Measurements from ENCODE around the gene TTC3.

TTC3 gene

DNA sequence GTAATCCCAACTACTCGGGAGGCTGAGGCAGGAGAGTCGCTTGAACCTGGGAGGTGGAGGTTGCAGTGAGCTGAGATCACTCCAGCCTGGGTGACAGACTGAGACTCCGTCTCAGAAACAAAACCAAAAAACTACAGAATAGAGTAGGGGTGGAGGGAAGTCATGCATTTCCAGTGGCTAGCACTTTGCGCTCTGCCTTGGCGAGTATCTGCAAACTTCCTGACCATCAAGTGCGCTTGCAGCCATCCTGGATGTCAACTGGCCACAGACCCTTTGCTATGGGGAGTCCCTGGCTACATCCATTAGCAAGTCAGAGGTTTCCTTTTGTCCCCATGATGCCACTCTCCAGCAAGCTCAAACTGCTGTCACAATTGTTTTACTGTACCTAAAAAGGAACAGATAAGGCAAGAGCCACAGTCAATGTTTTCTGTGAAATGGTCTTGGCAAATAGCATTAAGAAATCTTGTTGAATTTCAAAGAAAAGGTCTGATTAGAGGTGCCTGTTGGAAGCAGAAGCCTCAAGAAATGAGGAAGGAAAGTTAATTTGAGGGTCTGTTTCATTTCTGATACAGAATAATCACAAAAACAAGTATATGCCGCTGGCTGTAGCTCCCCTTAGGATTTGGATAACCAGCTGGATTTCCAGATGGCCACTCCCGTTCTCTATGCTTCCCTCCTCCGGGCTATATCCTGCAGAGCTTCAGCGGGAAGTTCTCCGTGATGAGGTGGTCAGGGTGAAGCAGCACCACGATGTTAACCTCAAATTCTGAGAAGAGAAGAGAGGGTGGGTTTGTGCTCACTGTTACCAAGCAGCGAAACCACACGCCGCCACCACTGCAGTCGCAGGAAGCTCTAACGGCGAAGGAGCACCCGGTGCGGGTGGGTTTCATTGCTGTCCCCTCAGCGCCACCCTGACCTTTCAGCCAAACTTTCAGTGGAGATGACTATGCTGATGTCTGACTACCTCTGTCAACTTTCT lies 152.1 kb downstream of the TTC3 start:
- DNase-seq (ENCODE audit: low read depth in 2 of 2): peak; percentile 59 to 61

DNA sequence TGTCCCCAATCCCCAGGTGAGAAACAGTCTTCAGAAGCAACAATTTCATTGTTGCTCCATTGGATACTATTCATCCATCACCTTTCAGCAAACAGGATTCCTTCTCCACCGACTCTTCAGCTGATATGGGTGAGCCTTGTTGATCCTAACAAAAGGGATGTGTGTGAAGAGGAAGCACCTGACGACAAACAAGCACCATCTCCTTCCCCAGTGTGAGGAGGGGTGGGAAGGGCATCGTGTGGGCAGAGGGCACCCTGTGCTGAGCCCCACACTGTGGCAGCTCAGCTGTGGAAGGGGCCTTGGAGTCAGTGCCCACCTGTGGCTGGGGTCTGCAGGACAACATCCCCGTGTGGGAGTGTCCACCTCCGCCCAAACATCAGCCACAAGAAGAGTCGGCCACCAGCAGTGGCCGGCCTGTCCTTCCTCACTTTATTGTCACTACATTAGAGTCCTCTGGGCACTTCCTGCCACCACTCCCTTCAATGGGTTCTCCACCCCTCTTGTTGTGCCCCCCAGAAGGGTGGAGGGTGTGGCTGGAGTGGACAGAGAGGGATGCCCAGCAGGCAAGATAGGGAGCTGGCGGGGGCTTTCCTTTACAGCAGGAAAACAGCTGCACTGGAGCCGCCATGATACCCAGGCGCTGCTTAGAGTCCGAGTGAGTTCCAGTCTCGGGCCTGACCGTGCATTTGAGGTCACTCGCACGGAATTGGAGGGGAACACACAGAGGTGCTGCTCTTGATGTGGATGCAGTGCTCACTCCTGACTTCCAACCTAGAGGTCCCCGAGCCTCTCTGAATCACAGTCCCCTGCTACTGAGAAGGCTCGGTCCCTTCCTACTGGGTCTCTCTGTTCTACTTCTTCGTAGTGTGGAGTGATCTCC lies 153.2 kb downstream of the TTC3 start:
- no peak for DNase-seq (ENCODE audit: low read depth in 2 of 2)

DNA sequence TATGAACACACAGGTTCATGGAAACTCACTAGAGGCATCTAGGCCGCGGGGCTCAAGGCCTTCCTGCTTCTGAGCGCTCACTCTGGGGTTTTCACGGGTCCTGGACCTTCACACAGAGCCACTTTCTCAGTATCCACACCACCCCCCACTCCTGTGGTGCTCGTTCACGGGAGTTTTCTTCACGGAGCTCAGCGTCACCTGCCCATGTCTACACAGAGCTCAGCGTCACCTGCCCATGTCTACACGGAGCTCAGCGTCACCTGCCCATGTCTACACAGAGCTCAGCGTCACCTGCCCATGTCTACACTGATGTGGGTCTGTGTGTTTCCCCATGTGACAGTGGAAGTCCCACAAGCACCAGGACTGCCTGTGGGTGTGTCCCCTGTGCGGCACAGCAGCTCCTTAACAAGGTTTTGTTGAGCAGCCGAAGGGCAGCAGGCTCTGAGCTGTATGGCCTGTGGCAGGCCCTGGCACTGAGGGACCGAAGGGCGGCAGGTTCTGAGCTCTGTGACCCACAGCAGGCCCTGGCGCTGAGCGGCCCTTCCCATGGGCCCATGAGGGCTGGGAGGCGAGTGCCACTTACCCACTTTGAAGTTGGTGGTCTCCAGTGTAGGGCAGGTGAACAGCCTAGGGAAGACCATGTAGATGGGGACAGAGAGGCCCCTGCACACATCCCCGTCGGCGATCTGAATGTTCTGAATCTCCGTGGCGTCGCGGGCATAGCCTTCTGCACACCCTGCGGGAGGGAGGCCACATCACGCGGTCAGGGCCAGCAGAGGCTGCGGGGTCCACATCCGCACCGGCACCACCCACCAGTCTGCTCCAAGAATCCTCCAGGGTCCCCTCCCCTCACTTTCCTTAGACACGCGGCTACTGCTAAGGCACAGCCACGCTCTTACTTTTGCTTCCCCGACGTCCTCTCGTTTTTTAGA lies 154.3 kb downstream of the TTC3 start:
- no peak for DNase-seq (ENCODE audit: low read depth in 2 of 2)

DNA sequence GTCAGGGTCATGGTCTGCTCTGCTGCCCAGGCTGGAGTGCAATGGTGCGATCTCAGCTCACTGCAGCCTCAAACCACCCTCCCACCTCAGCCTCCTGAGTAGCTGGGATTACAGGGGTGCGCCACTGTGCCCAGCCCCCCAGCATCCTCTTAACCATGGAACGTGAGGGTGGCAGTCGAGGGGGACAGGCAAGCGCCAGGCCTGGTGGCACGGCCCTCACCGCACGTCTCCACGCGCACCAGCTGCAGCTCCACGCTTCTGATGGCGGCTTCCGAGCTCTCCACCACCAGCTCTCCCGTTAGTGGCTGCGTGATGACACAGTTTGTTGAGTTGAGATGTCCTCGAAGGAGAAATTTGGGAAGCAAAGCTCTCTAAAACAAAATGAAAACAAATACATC lies 154.9 kb downstream of the TTC3 start:
- DNase-seq (ENCODE audit: low read depth in 2 of 2): no peak

DNA sequence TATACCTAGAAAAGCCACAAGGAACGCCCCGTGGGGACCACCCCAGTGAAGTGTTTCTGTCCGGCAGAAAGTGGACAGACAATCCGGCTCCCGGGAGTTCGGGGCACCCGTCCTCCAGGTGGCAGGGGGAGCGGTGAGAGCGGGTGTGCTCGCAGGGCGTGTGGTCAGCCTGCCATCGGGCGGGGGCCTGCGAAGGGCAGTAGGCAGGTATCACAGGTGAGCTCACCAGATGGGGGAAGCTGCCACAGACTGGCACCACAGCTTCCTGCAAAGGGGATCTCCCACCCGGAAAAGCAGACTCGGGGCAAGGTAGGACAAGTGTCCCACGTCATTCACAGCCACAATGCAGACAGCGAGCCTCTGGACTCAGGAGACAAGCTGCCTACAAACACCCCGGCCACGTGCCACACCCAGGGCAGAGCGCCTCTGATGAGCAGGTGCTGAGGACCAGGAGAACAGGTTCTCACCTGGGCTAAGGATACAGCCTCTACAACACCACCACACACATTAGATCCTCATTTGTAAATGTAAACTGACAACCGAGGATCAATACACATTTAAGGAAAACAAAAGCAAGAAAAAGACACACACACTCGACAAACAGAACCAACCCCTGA lies 157.7 kb downstream of the TTC3 start:
- DNase-seq (ENCODE audit: low read depth in 2 of 2): no peak

DNA sequence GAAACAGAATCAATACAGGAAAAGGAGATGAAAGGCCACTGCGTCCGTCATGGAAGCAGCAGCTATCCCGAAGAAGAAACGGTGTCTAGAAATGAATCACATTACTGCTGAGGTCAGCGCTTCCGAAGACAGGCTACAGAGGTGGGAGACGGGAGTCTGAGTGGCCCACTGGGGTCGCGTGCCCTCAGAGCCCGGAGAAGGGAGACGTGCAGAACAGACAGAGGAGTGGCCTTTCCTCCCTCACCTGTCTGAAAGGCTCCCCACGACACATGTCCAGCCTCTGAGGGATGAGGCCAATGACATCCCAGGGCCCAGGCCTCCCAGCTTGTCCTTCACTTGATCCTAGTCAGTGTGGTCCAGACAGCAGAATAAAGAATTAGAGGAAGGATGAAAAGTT lies 158.2 kb downstream of the TTC3 start:
- no peak for DNase-seq (ENCODE audit: low read depth in 2 of 2)

DNA sequence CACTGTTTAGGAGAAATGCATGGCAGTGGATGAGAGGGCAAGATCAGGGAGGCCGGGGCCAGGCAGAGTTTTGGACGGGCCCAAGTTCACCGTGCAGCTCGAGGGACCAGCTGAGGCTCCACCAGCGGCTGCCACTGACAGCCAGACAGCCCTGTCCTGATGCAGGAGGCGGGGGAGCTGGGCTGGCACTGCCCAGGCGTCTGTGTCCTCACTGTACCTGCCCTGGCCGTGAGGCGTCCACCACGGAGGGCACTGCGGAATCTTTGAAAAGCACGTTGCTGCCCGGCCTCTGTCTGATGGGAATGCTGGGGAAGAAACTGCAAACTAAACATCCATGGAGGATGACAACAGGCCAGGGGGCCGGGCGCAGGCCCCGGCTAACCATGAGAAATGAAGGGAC lies 158.6 kb downstream of the TTC3 start:
- no peak for DNase-seq (ENCODE audit: low read depth in 2 of 2)

DNA sequence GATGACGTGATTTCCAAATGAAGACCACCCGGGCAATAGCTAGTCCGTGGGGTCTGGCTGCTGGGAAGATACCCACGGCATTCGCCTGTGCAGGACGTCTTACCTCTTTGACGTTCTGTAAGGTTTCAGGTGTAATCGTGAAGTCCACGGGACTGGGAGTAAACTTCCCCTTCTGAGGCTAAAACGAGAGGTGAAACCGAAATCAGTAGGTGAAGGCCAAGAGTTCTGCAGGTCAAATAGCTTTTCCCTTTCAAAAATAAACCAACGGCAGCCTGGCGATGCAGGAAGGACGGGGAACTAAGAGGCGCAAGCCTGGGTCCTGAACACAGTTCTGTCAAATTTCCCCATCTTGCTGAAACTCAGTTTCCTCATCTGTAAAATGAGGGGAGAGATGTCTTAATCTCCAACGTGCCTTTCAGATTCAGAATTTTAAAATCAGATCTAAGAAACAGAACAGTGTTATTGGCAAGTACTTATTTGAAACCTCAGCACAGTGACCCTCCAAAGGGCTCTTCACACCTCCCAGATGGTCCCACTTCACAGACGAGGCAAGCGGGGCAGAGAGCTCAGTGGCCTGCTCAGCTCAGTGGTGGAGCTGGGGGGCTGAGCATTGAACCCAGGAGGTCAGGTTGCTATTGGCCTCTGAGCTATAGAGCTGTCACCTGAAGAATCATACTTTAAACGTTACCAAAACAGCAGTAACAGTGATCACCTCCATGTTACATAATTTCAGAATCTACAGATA lies 159.4 kb downstream of the TTC3 start:
- no peak for DNase-seq (ENCODE audit: low read depth in 2 of 2)

DNA sequence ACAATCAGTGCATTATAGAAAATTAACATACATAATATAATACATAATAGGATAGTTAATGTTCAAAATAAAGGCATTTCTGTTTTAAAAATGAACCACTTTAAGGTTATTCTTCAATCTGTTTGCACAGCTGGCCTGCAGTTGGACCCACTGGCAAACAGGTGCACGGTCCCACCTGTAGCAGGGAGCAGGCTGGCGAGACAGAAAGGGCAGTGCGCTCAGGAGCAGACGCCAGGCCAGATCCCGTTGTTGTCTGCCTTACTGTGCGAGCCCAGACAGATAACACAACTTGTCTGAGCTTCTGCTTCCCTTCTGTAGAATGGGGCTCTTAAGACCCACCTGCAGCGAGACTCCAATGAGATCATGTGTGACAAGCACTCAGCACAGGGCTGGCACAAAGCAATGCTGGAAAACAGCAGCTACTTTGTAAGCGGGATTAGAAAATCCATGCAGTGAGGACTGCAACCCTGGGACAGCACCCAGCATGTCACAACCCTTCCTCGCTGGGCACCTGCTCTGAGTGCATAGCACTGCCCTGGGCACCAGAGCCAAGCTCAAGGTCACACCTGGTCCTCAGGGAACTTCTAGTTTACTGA lies 160.6 kb downstream of the TTC3 start:
- no peak for DNase-seq (ENCODE audit: low read depth in 2 of 2)

DNA sequence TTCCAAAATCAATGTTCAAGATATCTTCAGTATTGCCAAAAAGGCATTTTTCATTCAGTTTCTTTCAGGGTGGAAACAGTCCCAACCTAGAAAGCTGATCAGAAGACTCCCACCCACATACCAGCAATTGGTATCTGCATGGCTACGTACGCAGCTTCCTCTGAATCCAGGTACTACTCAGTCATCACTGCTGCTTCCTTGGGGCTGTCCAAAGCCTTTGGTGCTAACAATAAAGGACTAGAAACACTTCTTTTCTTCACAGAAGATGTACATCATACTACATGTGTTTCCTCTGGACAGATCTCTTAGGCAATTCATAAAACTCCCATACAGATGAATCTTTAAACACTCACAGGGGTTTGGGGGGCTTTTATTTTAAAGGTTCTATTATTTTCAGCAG lies 164.3 kb downstream of the TTC3 start:
- DNase-seq (ENCODE audit: low read depth in 2 of 2): no peak

DNA sequence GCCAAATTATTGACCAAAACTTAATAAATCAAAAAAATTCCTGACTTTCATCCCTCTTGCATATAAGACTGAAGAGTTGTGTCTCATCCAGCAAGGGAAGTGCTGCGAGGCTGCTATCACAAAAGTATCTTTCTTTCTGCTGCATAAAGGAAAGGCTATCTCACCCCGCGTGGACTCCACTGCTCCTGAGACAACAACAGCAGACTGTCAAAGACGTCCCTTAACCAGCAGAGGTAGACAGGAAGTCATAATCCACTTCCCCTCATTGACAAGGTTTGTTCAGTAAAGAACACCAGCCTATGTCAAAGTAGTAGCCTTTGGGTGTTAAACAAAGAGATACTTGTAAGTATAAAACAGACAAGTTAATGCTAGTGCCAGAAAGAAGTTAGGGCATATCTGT lies 164.7 kb downstream of the TTC3 start:
- no peak for DNase-seq (ENCODE audit: low read depth in 2 of 2)

DNA sequence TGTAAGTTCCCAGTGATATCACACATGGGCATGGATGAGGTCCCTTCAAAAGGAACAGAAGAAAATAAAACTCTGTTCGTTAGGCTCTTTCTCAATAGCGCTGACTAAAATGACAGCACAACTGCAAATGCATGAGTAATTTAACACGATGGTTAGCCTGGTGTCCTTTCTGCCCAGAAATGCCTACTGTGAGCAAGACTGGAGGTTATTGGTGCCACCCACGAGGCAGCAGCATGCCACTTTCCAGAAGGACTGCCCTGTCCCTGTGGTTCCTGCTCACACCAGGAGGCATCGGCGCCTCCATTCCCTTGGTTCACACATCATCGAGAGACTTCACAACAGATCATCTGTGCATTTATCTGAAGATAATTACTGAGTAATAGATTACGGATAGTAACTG lies 167.9 kb downstream of the TTC3 start:
- DNase-seq (ENCODE audit: low read depth in 2 of 2): no peak

DNA sequence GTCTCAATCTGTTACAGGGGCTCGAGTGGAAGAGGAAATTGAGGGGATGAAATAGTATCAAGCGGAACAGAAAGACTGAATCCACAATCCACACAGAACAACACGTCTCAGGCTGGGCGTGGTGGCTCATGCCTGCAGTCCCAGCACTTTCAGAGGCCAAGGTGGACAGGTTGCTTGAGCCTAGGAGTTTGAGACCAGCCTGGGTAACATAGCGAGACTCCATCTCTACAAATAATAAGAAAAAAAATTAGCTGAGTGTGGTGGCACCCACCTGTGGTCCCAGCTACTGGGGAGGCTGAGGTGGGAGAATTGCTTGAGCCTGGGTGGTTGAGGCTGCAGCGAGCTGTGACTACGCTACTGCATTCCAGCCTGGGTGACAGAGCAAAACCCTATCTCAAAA lies 168.4 kb downstream of the TTC3 start:
- DNase-seq (ENCODE audit: low read depth in 2 of 2): no peak

DNA sequence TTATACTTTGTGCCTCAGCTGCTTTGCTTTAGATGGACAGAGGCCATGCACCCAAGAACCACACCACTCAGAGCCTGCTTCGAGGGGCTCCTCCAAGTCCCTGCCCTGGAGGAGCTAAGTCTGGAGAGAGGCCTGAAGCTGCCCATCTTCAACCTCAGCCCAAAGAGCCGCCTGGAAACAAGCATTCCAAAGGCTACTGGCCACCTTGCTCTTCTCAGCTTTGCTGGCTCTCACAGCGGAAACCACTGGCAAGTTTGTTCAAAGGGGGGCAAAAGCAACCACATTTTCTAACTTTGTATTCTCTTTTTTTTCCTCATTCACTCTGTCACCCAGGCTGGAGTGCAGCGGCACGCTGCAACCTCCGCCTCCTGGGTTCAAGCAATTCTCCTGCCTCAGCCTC lies 170.9 kb downstream of the TTC3 start:
- no peak for DNase-seq (ENCODE audit: low read depth in 2 of 2)

DNA sequence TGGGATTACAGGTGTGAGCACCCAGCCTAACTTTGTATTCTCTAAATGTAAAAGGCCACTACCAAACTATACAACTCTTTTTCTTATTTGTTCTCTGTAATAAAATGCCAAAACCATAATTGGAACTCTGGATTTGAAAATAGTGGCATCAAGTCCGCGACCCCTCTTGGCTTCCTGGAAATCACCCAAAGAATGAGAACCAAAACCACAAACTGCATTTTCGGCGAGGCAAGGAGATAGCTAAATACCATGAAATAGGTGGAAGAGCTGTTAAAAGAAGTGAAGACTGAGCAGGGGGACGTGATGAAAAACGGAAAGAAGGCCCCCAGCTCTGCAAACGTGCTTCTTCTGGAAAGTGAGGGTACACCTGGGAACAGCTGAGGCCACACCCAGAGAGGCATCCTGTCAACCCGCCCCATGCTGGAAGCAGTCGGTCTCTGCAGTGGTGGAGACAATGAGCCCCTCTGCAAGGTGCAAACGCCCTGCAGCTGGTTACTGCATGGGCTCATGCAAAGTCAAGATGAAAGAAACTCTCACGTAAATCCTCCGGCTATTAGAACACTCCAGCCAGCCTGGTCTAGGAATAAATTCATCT lies 171.5 kb downstream of the TTC3 start:
- no peak for DNase-seq (ENCODE audit: low read depth in 2 of 2)

DNA sequence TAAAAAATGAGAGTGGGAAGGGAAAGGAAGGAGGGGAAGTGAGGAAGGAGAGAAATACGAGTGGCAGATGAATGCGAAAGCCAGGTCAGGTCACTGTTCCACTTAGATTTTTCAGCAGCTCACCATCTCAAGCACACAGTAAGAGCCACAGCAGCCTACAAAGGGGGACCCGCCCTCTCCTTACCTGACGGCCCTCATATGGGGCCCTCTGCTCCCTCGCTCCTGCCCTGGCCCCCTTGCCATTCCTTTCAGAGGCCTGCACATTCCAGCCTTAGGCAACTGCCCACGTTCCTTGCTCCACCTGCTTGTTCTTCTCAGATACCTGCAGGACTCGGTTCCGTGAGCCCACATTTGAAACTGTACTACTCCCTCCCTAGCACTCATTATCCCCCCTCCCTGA lies 172.1 kb downstream of the TTC3 start:
- DNase-seq (ENCODE audit: low read depth in 2 of 2): no peak

DNA sequence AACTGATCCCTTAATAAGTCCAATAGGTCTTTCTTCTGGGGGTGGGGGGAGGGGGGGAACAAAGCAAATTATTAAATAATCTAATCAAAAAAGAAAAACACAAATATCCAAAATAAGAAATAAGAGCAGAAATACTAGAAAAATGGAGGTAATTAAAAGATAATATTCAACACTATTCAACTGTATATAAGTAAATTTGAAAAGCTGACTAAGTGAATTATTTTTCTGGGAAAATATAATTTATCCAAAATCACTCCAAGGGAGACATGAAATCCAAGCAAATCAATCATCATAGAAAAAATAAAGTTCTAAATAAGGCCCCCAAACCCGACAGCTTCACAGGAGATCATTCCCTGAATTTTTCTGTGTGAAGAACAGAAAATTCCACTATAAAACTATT lies 175.2 kb downstream of the TTC3 start:
- no peak for DNase-seq (ENCODE audit: low read depth in 2 of 2)

DNA sequence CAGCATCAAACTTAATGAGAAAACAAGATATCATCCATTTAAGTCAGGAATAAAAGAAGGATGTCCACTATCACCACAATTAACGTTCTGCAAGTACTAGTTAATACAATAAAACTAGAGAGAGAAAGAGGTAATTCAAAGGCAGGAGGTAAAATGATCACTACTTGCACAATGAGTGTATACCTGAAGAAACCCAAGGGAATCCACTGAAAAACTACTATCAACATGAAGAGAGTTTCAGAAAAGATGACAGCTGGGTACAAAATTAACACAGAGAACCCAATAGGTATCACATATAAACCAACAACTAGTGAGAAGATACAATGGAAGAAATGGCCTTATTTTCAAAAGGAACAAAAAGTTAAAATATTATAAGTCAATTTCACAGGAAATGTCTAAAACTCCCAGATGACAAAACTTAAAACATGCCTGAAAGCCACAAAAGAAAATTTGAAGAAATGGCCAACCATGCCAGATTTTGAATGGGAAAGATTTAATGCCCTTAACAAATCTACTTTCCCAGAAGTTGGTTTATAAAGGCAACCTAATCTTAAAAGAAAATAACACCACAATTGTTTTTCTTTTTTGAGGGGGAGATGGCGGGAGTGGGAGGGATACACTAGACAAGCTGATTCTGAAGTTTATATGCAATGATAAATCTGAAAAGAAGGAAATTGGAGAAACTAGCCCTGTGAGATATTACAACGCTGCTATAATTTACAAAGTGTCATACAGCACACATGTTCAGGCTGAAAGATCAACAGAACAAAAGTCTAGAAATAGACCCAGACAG lies 176.3 kb downstream of the TTC3 start:
- DNase-seq (ENCODE audit: low read depth in 2 of 2): no peak

DNA sequence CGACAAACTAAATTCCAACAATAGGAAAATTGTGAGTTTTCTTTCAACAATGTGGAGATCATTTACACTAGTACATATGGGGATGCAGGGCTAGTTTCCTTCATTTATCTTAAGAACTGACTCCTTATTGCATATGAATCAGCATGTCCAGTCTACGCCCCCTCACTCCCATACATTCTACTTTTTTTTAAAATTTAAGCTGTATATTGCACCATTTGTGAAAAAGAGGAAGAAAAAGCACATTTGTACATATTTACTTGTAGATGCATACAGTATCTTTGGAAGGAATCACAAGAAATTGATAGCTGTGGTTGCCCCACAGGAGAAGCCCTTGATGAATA lies 178.2 kb downstream of the TTC3 start:
- no peak for DNase-seq (ENCODE audit: low read depth in 2 of 2)
